ENCODE data around the gene CDK5RAP2. TPM values are rescaled to one million over a fixed set of nuclear protein-coding genes. Genes with fewer than 3 reads are reported as not detected.

Gene CDK5RAP2
- total and polyA plus RNA-seq, 2 donors = 27.3 to 44.0 TPM

- H3K27me3 ChIP-seq (ENCODE audit: control insufficient read depth in 2 of 2, insufficient read depth in 1 of 2, low read length in 1 of 2) = no peaks in the 10 kb centered on the region
- H3K4me1 ChIP-seq (ENCODE audit: control insufficient read depth in 2 of 2, insufficient read depth in 2 of 2, low read length in 2 of 2) = no peaks in the 10 kb centered on the region
- no peak for DNase-seq (ENCODE audit: low read depth in 6 of 9, low spot score in 9 of 9)
- H3K9me3 ChIP-seq (ENCODE audit: control insufficient read depth in 2 of 2, insufficient read depth in 1 of 2, low read length in 1 of 2) = no peaks in the 10 kb centered on the region
- H3K27ac ChIP-seq (ENCODE audit: low read depth in 1 of 2, low read length in 1 of 2) = no peak overlapping the region
- WGBS = 79% methylated on average over 1 of the region's 1 CpG
- no peak overlapping the region for H3K4me3 ChIP-seq (ENCODE audit: low read length in 2 of 2)
- peaks cover 56% of the 10 kb centered on the region in 2 donors for H3K36me3 ChIP-seq (ENCODE audit: control insufficient read depth in 2 of 2, insufficient read depth in 2 of 2, low read length in 1 of 2)
These were observed 99.3 kb downstream of the CDK5RAP2 start for GRCh38 chr9:120480707-120481106.

GRCh38 chr9:120478208-120478607 is 101.8 kb downstream of the CDK5RAP2 start:
- Histone ChIP-seq H3K27me3 (ENCODE audit: control insufficient read depth in 2 of 2, insufficient read depth in 1 of 2, low read length in 1 of 2) (no peaks in the 10 kb centered on the region), H3K36me3 (ENCODE audit: control insufficient read depth in 2 of 2, insufficient read depth in 2 of 2, low read length in 1 of 2) (peaks cover 64 to 71% of the 10 kb centered on the region in 2 donors), H3K4me1 (ENCODE audit: control insufficient read depth in 2 of 2, insufficient read depth in 2 of 2, low read length in 2 of 2) (no peaks in the 10 kb centered on the region), H3K4me3 (ENCODE audit: low read length in 2 of 2) (no peak overlapping the region), H3K27ac (ENCODE audit: low read depth in 1 of 2, low read length in 1 of 2) (no peak overlapping the region), H3K9me3 (ENCODE audit: control insufficient read depth in 2 of 2, insufficient read depth in 1 of 2, low read length in 1 of 2) (no peaks in the 10 kb centered on the region)
- DNase-seq (ENCODE audit: low read depth in 6 of 9, low spot score in 9 of 9) = no peak
- WGBS = 96% methylated on average over 6 of the region's 6 CpGs

- Histone ChIP-seq H3K27ac (ENCODE audit: low read depth in 1 of 2, low read length in 1 of 2) (no peak overlapping the region), H3K27me3 (ENCODE audit: control insufficient read depth in 2 of 2, insufficient read depth in 1 of 2, low read length in 1 of 2) (no peaks in the 10 kb centered on the region), H3K4me3 (ENCODE audit: low read length in 2 of 2) (no peak overlapping the region), H3K9me3 (ENCODE audit: control insufficient read depth in 2 of 2, insufficient read depth in 1 of 2, low read length in 1 of 2) (no peaks in the 10 kb centered on the region), H3K4me1 (ENCODE audit: control insufficient read depth in 2 of 2, insufficient read depth in 2 of 2, low read length in 2 of 2) (no peaks in the 10 kb centered on the region), H3K36me3 (ENCODE audit: control insufficient read depth in 2 of 2, insufficient read depth in 2 of 2, low read length in 1 of 2) (peaks cover 63 to 67% of the 10 kb centered on the region in 2 donors)
- DNase-seq (ENCODE audit: low read depth in 6 of 9, low spot score in 9 of 9) = peak in 5 of 9 donors; percentile 2 to 42 (median 13)
- 62% methylated on average over 3 of the region's 3 CpGs for WGBS
These were observed 102.4 kb downstream of the CDK5RAP2 start for GRCh38 chr9:120477534-120478001.

GRCh38 chr9:120475341-120475740 is 104.6 kb downstream of the CDK5RAP2 start:
- Histone ChIP-seq H3K9me3 (ENCODE audit: control insufficient read depth in 2 of 2, insufficient read depth in 1 of 2, low read length in 1 of 2) (no peaks in the 10 kb centered on the region), H3K27ac (ENCODE audit: low read depth in 1 of 2, low read length in 1 of 2) (no peak overlapping the region), H3K27me3 (ENCODE audit: control insufficient read depth in 2 of 2, insufficient read depth in 1 of 2, low read length in 1 of 2) (no peaks in the 10 kb centered on the region), H3K36me3 (ENCODE audit: control insufficient read depth in 2 of 2, insufficient read depth in 2 of 2, low read length in 1 of 2) (peaks cover 63 to 70% of the 10 kb centered on the region in 2 donors), H3K4me1 (ENCODE audit: control insufficient read depth in 2 of 2, insufficient read depth in 2 of 2, low read length in 2 of 2) (no peaks in the 10 kb centered on the region), H3K4me3 (ENCODE audit: low read length in 2 of 2) (no peak overlapping the region)
- WGBS = 96% methylated on average over 7 of the region's 7 CpGs
- DNase-seq (ENCODE audit: low read depth in 6 of 9, low spot score in 9 of 9) = no peak

GRCh38 chr9:120474591-120475243 is 105.2 kb downstream of the CDK5RAP2 start:
- no peak overlapping the region for H3K27ac ChIP-seq (ENCODE audit: low read depth in 1 of 2, low read length in 1 of 2)
- 61% methylated on average over 3 of the region's 3 CpGs for WGBS
- H3K9me3 ChIP-seq (ENCODE audit: control insufficient read depth in 2 of 2, insufficient read depth in 1 of 2, low read length in 1 of 2) = no peaks in the 10 kb centered on the region
- H3K4me1 ChIP-seq (ENCODE audit: control insufficient read depth in 2 of 2, insufficient read depth in 2 of 2, low read length in 2 of 2) = no peaks in the 10 kb centered on the region
- H3K4me3 ChIP-seq (ENCODE audit: low read length in 2 of 2) = no peak overlapping the region
- H3K36me3 ChIP-seq (ENCODE audit: control insufficient read depth in 2 of 2, insufficient read depth in 2 of 2, low read length in 1 of 2) = peaks cover 65 to 76% of the 10 kb centered on the region in 2 donors
- H3K27me3 ChIP-seq (ENCODE audit: control insufficient read depth in 2 of 2, insufficient read depth in 1 of 2, low read length in 1 of 2) = no peaks in the 10 kb centered on the region
- DNase-seq (ENCODE audit: low read depth in 6 of 9, low spot score in 9 of 9) = peak in 1 of 9 donors; percentile 4

- 98% methylated on average over 3 of the region's 3 CpGs for WGBS
- no peaks in the 10 kb centered on the region for H3K27me3 ChIP-seq (ENCODE audit: control insufficient read depth in 2 of 2, insufficient read depth in 1 of 2, low read length in 1 of 2)
- no peaks in the 10 kb centered on the region for H3K9me3 ChIP-seq (ENCODE audit: control insufficient read depth in 2 of 2, insufficient read depth in 1 of 2, low read length in 1 of 2)
- no peak for DNase-seq (ENCODE audit: low read depth in 6 of 9, low spot score in 9 of 9)
- no peaks in the 10 kb centered on the region for H3K4me1 ChIP-seq (ENCODE audit: control insufficient read depth in 2 of 2, insufficient read depth in 2 of 2, low read length in 2 of 2)
- H3K4me3 ChIP-seq (ENCODE audit: low read length in 2 of 2) = no peak overlapping the region
- peaks cover 69 to 77% of the 10 kb centered on the region in 2 donors for H3K36me3 ChIP-seq (ENCODE audit: control insufficient read depth in 2 of 2, insufficient read depth in 2 of 2, low read length in 1 of 2)
- H3K27ac ChIP-seq (ENCODE audit: low read depth in 1 of 2, low read length in 1 of 2) = no peak overlapping the region
These were observed 106.4 kb downstream of the CDK5RAP2 start for GRCh38 chr9:120473608-120474007.

GRCh38 chr9:120465685-120466407 is 114.1 kb downstream of the CDK5RAP2 start:
- Histone ChIP-seq H3K4me3 (ENCODE audit: low read length in 2 of 2) (no peak overlapping the region), H3K9me3 (ENCODE audit: control insufficient read depth in 2 of 2, insufficient read depth in 1 of 2, low read length in 1 of 2) (no peaks in the 10 kb centered on the region), H3K4me1 (ENCODE audit: control insufficient read depth in 2 of 2, insufficient read depth in 2 of 2, low read length in 2 of 2) (no peaks in the 10 kb centered on the region), H3K27ac (ENCODE audit: low read depth in 1 of 2, low read length in 1 of 2) (no peak overlapping the region), H3K36me3 (ENCODE audit: control insufficient read depth in 2 of 2, insufficient read depth in 2 of 2, low read length in 1 of 2) (peaks cover 32 to 36% of the 10 kb centered on the region in 2 donors), H3K27me3 (ENCODE audit: control insufficient read depth in 2 of 2, insufficient read depth in 1 of 2, low read length in 1 of 2) (no peaks in the 10 kb centered on the region)
- DNase-seq (ENCODE audit: low read depth in 6 of 9, low spot score in 9 of 9) = no peak
- WGBS = 82% methylated on average over 3 of the region's 3 CpGs

GRCh38 chr9:120464887-120465421 is 115.0 kb downstream of the CDK5RAP2 start:
- no peak for DNase-seq (ENCODE audit: low read depth in 6 of 9, low spot score in 9 of 9)
- peaks cover 28 to 32% of the 10 kb centered on the region in 2 donors for H3K36me3 ChIP-seq (ENCODE audit: control insufficient read depth in 2 of 2, insufficient read depth in 2 of 2, low read length in 1 of 2)
- 99% methylated on average over 4 of the region's 4 CpGs for WGBS

More at GRCh38 chr9:120464887-120465421, 115.0 kb downstream of the CDK5RAP2 start:
- Histone ChIP-seq H3K4me3 (ENCODE audit: low read length in 2 of 2) (no peak overlapping the region), H3K4me1 (ENCODE audit: control insufficient read depth in 2 of 2, insufficient read depth in 2 of 2, low read length in 2 of 2) (no peaks in the 10 kb centered on the region), H3K27ac (ENCODE audit: low read depth in 1 of 2, low read length in 1 of 2) (no peak overlapping the region), H3K9me3 (ENCODE audit: control insufficient read depth in 2 of 2, insufficient read depth in 1 of 2, low read length in 1 of 2) (no peaks in the 10 kb centered on the region), H3K27me3 (ENCODE audit: control insufficient read depth in 2 of 2, insufficient read depth in 1 of 2, low read length in 1 of 2) (no peaks in the 10 kb centered on the region)
